GM18517 (cell line): ENCODE measurements around the gene SCN5A.

Experiments used
- ATAC-seq: cut with Tn5 transposase; IDR thresholded peaks from one replicate; pipeline ENCODE4 v1.9.1; 2021; ENCODE audit warnings: mild to moderate bottlenecking, moderate library complexity; ENCODE audit not compliant: unreplicated experiment

The SCN5A gene

GRCh38 chr3:38603731-38604131 lies 45.8 kb downstream of the SCN5A start:
- no peak for ATAC-seq

DNA sequence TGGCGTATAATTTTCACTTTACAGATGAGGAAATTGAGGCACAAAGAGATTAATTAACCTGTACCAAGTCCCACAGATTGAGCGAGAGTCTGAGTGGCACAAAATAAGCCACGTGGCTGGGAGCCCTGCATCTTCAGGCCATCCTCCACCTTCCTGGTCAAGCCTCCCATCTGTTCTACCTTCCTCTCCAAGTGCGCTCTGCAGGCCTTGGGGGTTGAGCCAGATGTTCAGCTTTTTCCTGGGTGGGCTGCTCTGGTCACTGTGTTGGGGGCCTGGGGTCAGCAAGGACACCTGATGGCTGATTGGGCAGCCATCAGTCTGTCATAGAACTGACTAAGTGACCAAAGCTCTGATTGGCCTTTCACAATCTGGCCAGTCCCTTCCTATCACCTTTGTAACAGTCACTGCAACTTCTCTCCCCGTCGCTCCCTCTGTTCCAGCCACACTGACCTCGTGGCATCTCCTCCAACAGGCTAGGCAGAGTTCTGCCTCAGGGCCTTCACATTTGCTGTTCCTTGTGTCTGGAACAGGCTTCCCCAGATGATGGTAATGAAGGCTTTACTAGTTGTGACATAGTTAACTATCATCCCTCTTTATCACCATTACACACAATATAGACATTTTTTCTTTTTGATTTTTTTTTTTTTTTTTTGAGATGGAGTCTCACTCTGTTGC lies 46.8 kb downstream of the SCN5A start:
- ATAC-seq, result no peak

DNA sequence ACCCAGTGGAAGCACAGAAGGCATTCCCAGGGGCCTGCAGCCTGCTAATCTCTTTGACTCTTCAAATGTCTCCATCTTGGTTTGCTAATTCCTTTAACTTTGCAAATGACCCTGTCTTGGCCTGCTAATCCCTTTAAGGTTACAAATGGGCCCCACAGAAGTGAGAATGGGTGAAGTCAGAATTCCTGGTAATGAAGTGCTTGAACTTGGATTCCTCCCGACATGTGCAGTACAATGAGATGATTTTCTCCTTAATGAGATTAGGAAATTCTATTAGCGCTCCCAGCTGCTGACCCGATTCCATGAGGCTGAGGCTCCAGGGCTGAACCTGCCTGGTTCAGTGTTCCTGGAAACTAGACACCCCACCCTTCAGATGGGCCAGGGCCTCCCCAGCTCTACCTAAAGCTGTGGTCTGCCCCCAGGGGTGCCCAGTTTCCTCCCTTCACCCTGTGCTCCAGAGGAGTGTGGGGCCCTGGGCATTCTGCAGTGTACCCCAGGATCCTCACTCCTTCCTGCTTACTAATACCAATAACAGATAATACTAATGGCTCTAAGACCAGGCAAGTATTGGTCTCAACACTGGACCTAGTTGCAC lies 47.4 kb downstream of the SCN5A start:
- ATAC-seq, result no peak

DNA sequence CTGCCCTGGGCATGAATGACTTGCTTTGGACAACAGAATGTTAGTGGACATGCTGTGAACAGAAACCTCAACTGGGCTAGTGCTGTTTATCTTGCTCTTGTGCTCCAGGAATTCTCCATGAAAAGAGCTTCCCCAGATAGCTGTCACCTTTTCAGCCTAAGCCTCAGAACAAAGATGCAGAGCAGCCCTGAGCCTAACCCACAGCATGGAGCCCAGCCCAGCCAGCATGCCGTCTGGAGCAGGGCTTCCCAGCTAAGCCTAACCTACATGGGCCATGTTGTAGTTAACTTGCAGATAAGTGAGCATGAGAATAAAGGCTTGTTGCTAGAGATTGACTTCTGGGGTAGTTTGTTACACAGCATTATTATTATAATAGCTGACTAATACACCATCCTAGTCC lies 48.9 kb downstream of the SCN5A start:
- no peak for ATAC-seq

- no peak for ATAC-seq
These were observed 49.6 kb downstream of the SCN5A start for GRCh38 chr3:38599886-38600285.

GRCh38 chr3:38598791-38599190 lies 50.7 kb downstream of the SCN5A start:
- no peak for ATAC-seq

DNA sequence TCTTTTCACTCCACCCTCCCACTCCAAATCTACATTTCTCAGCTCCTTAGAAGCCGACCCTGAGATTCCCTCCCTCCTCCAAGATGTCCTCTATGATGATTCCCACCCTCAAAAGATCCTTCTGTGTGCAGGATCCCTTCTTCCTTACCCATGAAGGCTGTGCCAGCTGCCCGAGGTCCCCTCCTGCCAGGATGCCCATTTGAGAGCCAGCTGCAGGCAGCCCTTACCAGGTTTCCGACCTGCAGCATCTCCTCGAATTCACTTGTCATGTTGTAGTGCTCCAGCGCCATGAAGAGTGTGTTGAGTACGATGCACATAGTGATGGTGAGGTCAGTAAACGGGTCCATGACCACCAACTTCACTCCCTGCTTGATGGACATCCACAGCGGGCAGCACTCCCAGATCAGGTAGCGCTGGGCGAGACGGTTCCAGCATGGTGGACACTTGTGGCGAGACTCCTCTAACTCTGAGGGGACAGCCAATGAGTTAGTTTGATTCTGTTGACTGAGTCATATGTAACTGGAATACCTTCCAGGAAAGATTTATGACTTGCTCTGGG lies 51.9 kb downstream of the SCN5A start:
- ATAC-seq, result no peak

GRCh38 chr3:38595393-38595792 lies 54.1 kb downstream of the SCN5A start:
- ATAC-seq, result no peak

GRCh38 chr3:38590521-38590920 lies 59.0 kb downstream of the SCN5A start:
- no peak for ATAC-seq

DNA sequence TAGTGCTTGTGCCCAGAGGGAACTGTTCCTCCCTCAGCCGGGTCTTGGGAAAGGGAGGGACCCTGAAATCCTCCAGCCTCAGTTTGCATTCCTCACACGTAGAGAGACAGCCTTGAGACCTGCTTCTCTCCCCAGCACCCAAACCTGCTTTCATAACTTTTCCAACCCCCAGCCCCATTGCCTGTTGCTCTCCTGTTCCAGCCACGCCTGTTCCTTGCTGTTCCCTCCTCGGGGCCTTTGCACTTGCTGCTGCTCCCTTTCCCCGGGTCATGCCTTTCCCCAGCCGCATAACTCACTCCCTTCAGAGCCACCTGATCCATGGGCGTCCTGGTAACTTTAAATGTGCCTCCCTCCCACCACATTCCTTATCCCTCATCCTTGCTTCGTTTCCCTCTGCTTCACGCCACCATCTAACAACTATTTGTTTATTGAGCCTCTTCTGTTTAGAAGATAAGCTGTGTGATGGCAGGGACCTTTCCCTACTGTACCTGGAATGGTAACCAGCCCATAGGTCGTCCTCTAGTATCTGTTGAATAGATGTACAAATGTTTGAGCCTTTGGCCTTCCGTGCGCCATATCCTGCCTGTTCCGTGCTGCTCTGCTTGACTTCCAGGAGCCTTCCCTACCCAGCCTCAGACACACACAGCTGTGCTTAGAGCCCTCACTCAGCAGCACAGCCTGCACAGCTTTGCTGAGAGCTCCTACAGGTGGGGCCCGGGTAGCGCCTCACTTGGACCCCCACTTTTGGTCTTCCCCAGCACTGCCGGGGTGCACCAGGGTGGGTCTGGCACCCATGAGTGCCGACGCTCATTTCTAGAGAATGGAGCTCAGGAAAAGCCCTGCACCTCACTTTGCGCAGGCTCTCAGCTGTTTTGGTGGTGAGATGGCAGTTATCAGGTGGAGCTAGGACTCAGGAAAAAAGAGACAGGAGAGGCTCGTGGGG lies 60.2 kb downstream of the SCN5A start:
- ATAC-seq, result no peak

DNA sequence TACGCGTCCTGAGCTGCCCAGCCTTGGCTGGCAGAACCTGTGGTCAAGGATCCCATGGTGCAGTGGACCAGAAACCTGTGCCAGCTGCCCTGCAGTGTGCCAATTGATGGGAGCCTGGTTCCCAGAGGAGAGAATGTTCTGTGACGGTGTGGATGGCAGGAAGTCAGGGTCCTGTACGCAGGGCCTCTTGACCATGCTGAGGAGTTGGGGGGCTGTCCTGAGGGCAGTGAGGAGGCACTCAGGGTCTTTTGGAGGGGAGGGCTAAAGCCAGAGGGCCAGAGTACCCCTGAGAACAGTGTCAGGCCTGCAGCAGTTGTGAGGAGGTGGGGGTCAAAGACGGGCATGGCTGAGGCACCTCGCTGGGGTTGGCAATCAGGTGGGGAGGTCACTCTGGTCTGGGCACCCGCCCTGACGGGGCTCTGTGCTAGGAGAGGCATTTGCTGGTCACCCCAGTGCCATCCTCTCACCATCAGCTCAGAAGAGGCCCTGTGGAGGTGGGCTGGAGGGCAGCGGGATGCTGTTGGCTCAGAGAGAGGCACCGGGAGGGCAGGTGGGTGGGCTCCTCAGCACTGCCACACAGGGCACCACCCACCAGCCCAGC lies 61.0 kb downstream of the SCN5A start:
- ATAC-seq, result no peak

DNA sequence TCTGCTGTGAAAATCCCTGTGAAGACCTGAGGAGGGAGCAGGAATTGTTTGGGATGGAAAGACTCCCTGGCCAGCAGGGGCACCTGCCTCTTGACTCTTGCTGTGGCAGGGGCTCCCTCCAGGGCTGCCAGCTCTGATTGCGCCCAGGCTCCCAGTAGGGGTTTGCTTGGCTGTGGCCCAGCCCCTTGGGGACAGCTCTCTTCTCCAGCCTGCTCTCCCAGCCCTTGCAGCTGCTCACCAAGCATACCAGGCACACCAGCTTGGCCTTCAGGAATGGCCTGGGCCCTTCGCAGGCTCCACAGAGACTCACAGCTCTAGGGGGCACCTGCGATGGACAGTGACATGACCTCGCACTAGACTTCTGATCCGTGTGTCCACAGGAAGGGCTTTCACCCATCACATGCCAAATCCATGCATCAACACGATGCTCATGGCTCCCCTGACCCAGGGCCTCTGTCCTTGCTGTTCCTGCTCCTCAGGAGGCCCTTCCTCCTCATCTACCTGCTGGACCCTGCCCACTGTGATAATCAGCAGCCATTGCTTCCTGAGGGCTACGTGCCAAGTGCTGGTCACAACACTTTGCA lies 61.8 kb downstream of the SCN5A start:
- no peak for ATAC-seq

DNA sequence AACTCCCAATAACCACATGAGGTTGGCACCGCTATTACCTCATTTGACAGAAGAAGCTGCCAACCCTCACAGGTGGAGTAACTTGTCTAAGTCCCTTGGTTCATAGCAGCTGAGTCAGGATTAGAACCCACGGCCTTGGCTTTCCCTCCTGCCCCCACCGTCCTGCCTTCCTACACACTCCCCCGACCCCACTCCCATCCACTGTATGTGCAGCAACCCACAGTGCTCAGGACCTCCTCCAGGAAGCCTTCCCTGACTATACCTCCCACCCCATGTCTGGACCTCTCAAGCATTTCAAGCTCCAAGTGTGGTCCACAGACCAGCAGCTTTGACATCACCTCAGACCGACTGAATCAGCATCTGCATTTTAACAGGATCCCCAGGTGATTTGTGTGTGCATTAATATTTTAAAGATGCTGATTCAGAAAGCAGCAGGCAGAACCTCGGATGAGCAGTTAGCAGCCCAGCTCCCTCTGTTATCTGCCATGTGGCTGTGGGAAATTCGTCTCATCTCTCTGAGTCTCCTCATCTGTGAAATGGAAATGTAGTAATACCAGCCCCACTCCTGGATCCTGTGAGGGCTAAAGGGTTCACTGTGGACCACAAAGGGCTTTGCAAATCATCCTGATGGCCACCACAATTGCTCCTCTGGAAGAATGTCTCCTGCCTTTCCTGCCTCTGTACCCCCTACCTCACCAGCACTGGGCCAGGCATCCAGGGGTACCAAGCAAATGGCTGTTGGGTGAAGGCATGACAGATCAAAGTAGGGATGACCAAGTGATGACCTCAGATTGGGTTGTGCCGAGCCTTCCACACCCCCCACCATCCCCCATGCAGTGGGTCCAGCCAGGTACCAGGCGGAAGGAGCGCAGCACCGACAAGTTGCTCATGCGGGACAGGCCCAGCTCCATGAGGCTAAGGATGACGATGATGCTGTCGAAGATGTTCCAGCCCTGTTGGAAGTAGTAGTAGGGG lies 62.7 kb downstream of the SCN5A start:
- ATAC-seq, result no peak

DNA sequence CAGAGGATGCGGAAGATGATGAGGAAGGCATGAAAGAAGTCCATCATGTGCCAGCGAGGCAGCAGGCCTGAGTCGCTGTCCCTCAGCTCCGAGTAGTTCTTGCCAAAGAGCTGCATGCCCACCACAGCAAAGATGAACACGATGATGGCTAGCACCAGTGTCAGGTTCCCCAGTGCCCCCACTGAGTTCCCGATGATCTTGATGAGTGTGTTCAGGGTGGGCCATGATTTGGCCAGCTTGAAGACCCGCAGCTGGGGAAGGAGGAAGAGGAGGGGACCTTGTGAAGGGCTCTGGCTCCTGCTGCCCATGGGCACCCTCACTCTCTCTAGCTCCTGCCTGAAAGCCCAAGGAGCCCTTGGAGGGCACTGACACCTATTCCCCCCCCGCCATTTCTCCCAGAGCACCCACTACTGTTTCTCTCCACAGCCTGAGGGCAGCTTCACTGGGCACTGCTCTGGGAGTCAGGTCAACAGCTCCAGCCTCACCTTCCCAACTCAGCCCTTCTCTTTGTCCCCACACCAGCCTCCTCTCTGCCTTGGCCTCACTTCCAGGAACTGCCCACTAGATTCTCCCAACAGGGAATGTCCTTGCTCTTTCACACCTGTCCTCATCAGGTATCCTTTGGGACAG lies 63.6 kb downstream of the SCN5A start:
- no peak for ATAC-seq

DNA sequence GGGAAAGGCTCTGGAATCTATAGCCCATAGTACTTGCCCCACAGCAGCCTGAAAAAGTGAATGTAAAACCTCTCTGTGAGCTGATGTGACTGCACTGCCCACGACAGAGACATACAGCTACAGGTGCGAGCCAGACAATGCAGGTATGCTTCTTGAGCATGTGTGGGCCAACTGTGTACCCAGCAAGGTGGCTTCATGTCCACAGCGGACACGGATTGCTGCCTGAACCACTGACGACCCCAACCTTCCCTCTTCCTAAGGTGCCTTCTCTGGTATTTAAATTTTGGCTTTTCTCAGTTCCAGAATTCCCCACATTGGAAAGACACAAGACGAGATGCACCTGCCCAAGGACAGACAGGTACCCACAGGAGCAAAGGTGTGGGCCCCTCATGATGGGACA lies 65.8 kb downstream of the SCN5A start:
- no peak for ATAC-seq

DNA sequence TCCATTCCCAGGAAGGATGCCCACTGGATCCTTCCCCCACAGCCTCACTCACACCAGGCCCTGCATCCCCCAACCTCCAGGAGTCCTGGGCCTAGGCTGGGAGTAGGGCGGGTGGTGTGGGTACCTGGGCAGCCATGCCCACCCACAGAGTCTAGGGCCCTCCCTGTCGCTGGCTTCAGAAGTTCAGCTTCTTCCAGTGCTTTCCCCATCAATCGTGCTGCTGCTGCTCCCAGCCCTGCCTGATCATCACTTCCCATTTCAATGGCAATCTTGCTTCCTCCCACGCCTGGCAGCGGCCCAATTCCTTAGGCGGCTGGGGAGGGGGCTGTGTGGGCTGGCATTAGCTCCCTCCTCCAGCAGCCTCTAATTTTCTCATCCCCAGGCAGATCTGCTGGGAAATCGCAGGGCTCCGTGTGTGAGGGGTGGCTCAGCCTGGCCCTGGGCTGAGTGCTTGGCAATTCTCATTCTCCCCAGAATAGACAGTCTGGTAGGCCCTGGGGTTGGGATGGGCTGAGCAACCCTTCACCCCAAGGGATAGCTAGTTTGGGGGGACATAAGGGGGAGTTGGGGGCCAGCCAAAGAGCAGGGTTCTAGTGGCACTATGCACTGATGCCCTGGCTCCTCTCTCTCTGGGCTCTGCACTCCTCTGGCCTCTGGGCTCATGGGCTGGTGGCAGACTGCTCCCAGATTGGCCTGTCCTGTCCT lies 66.4 kb downstream of the SCN5A start:
- ATAC-seq, result no peak

DNA sequence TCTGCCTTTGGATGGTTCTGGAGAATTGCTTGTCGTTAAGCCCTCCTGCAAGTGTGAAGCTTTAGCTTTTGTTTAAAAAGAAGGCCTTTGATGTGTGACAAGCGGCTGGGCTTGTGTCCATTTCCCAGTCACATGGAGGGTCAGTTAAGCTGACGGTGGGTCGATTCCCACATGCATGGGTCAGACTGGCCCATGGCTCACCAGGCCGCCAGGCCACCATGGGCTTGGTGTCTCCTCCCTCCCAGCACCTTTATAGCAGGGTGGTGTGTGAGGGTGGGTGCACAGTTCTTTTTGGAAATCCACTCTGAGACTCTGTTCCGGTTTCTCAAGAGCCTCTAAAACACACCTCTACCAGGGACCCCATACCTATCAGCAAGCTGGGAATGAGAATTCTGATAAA lies 67.2 kb downstream of the SCN5A start:
- no peak for ATAC-seq

DNA sequence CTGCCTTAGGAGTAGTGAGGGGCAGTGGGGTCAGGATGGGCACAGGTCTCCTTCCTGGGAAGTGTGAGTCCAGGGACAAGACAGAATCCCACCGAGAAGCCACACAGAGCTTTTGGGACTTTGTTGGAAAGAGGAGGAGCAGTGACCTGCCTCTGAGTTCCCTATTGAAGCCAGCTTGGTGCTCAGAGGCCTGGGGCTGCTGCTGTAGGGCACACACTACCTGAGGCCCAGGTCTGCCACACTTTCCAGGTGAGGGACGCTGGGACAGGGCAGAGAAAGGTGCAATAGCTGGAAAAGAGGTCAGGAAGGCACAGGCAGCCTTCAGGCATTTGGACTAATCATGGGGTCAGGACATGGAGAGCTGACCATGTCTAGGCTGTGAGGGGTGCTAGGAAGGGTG lies 67.7 kb downstream of the SCN5A start:
- no peak for ATAC-seq
